ENCODE results near the gene USP11. TPM values are rescaled to one million over a fixed set of nuclear protein-coding genes. Genes with fewer than 3 reads are reported as not detected.
A peak's percentile ranks its signal among the peaks of the same experiment; 100 is the strongest.

The USP11 gene
- total RNA-seq, 1 experiment from 2014 or later, result 153 TPM

- Histone ChIP-seq H3K4ac (ENCODE audit: low read depth, low read length) (no peak overlapping the region), H2AFZ (ENCODE audit: low read length) (no peak overlapping the region), H3K14ac (ENCODE audit: insufficient read depth, low read length) (no peak overlapping the region), H3K4me2 (ENCODE audit: insufficient read depth, insufficient read length, low read length) (peak overlapping the region; percentile 75), H4K20me1 (ENCODE audit: control insufficient read depth, insufficient read depth, insufficient read length) (no peaks in the 10 kb centered on the region), H3K27ac (ENCODE audit: insufficient read length, low read depth, low read length) (no peak overlapping the region), H3K23ac (ENCODE audit: insufficient read length, low read depth, low read length) (no peak overlapping the region), H3K79me1 (ENCODE audit: insufficient read depth, low read depth, low read length, poor library complexity, severe bottlenecking) (no peaks in the 10 kb centered on the region), H3T11ph (ENCODE audit: low read length) (no peak overlapping the region), H4K8ac (replicated peaks; ENCODE audit: insufficient read length, low read depth, low read length) (no peak overlapping the region), H2BK15ac (ENCODE audit: low read depth, low read length) (no peak overlapping the region), H2BK120ac (ENCODE audit: low read depth, low read length, poor library complexity, severe bottlenecking) (no peak overlapping the region), H2AK5ac (ENCODE audit: insufficient read length, low read length) (no peak overlapping the region), H3K9ac (ENCODE audit: extremely low read depth, insufficient read length, low read length) (no peak overlapping the region), H3K79me2 (ENCODE audit: insufficient read depth, low read length) (peaks cover 9% of the 10 kb centered on the region; the same call in 1 of the 2 replicates), H4K5ac (ENCODE audit: insufficient read length, low read depth, low read length) (no peak overlapping the region), H2BK5ac (ENCODE audit: insufficient read length, low read length) (no peak overlapping the region), H3K27me3 (ENCODE audit: insufficient read depth, low read length) (no peaks in the 10 kb centered on the region), H2BK12ac (ENCODE audit: insufficient read length, low read depth, low read length) (no peak overlapping the region), H2BK20ac (ENCODE audit: low read depth, low read length, poor library complexity, severe bottlenecking) (no peak overlapping the region), H4K91ac (ENCODE audit: insufficient read length, low read depth, low read length) (no peak overlapping the region), H3K9me3 (ENCODE audit: control insufficient read depth, low read depth, low read length) (no peaks in the 10 kb centered on the region), H3K23me2 (ENCODE audit: insufficient read length, low read depth, low read length, poor library complexity, severe bottlenecking) (peaks cover 15% of the 10 kb centered on the region), H3K18ac (ENCODE audit: insufficient read length, low read depth, low read length) (no peak overlapping the region), H3K56ac (ENCODE audit: insufficient read length, low read depth, low read length) (no peak overlapping the region), H3K4me1 (ENCODE audit: insufficient read depth, low read length) (0 out of 2 replicates have a peak, but pooled peaks cover under 1% of the 10 kb centered on the region)
- no peak for DNase-seq
- Mint-ChIP-seq H3K27me3 (ENCODE audit: low read depth) (peaks cover 1% of the 10 kb centered on the region), H3K27ac (no peak overlapping the region; a peak in 1 of 7 replicates), H3K9me3 (peaks cover 21 to 49% of the 10 kb centered on the region in 2 experiments), H3K4me1 (peaks cover 11 to 18% of the 10 kb centered on the region in 2 experiments), H3K4me3 (no peak overlapping the region), H3K36me3 (ENCODE audit: insufficient read depth in 1 of 3, low read depth in 3 of 3) (peaks cover 16 to 29% (median 26%) of the 10 kb centered on the region in 3 experiments)
- TF ChIP-seq CTCF (conservative IDR thresholded peaks at IDR 0.05), result no peak
- no CpG with 5 or more reads among the region's 19 CpGs for WGBS (ENCODE audit: extremely low coverage, insufficient read length, low lambda C conversion rate)
These were observed 42.9 kb upstream of the USP11 start for GRCh38 chrX:47189906-47190305.
